OCI-LY7 (cell line): ENCODE measurements around the gene PFN4.

Experiments used
- EZH2phosphoT487 ChIP-seq: fragments of 200-600 bp; sonication (generic); IDR thresholded peaks from 2 replicates; pipeline ENCODE4 v1.6.1; 2018; ENCODE audit warnings: low read depth, borderline replicate concordance, mild to moderate bottlenecking, mixed run types, antibody characterized with exemption, low read length, moderate library complexity, mixed read lengths
- TF ChIP-seq, protein P1 (sequence below): fragments of 200-600 bp; sonication (generic); conservative IDR thresholded peaks from 2 replicates; pipeline ENCODE4 v1.5.1; 2014; ENCODE audit warnings: mild to moderate bottlenecking, antibody characterized with exemption, low read length, moderate library complexity, mixed read lengths

DNA sequence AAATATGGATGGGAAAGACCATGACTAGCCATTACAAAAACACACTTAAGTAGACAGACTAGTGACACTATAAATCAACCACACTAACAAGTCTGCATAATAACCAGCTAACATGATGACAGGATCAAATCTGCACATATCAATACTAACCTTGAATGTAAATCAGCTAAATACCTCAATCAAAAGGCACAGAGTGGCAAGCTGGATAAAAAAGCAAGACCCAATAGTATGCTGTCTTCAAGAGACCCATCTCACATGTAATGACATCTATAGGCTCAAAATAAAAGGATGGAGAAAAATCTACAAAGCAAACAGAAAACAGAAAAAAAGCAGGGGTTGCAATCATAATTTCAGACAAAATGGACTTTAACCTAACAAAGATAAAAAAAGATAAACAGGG is 16.3 kb downstream of the PFN4 start:
- TF ChIP-seq, protein P1, sequence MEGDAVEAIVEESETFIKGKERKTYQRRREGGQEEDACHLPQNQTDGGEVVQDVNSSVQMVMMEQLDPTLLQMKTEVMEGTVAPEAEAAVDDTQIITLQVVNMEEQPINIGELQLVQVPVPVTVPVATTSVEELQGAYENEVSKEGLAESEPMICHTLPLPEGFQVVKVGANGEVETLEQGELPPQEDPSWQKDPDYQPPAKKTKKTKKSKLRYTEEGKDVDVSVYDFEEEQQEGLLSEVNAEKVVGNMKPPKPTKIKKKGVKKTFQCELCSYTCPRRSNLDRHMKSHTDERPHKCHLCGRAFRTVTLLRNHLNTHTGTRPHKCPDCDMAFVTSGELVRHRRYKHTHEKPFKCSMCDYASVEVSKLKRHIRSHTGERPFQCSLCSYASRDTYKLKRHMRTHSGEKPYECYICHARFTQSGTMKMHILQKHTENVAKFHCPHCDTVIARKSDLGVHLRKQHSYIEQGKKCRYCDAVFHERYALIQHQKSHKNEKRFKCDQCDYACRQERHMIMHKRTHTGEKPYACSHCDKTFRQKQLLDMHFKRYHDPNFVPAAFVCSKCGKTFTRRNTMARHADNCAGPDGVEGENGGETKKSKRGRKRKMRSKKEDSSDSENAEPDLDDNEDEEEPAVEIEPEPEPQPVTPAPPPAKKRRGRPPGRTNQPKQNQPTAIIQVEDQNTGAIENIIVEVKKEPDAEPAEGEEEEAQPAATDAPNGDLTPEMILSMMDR = no peak
- TF ChIP-seq EZH2phosphoT487 = no peak
